Mesenchymal stem cell (in vitro differentiated cells and primary cell): ENCODE data around the gene ARMH2.

Source experiments
- DNase-seq: peaks from one replicate; pipeline ENCODE4 v3.0.0-alpha.2; 2013
- H2AFZ ChIP-seq: one replicate; pipeline ENCODE4 v1.6.1; 2013; ENCODE audit warnings: low read depth, mild to moderate bottlenecking, control low read depth, inconsistent platforms, low read length, moderate library complexity
- H2AK5ac ChIP-seq: 2 replicates; pipeline ENCODE4 v1.6.1; 2013; ENCODE audit warnings: low read length, moderate library complexity, mild to moderate bottlenecking, inconsistent platforms; ENCODE audit not compliant: severe bottlenecking
- H2BK120ac ChIP-seq: one replicate; pipeline ENCODE4 v1.6.1; 2013; ENCODE audit warnings: low read depth, mild to moderate bottlenecking, inconsistent platforms, low read length, moderate library complexity
- H2BK12ac ChIP-seq, 2 experiments: one replicate each; pipeline ENCODE4 v1.6.1; 2013; ENCODE audit warnings: inconsistent platforms in 2 of 2, low read length in 2 of 2, mild to moderate bottlenecking in 2 of 2, moderate library complexity in 2 of 2, control low read depth in 1 of 2
- H2BK15ac ChIP-seq: one replicate; pipeline ENCODE4 v1.6.1; 2013; ENCODE audit warnings: mild to moderate bottlenecking, low read depth, inconsistent platforms; ENCODE audit not compliant: poor library complexity, severe bottlenecking
- H2BK5ac ChIP-seq: 2 replicates; pipeline ENCODE4 v1.6.1; 2013; ENCODE audit warnings: low read depth, mild to moderate bottlenecking, low read length, control low read depth, inconsistent platforms; ENCODE audit not compliant: poor library complexity, severe bottlenecking
- H3K14ac ChIP-seq, 2 experiments: one replicate each; pipeline ENCODE4 v1.6.1; 2013; ENCODE audit warnings: inconsistent platforms in 2 of 2, low read length in 2 of 2, control low read depth in 1 of 2, mild to moderate bottlenecking in 1 of 2, moderate library complexity in 1 of 2
- H3K18ac ChIP-seq, 2 experiments: one replicate each; pipeline ENCODE4 v1.6.1; 2013; ENCODE audit warnings: inconsistent platforms in 2 of 2, low read length in 2 of 2, control low read depth in 1 of 2, low read depth in 1 of 2, mild to moderate bottlenecking in 1 of 2
- H3K23ac ChIP-seq, 2 experiments: one replicate each; pipeline ENCODE4 v1.6.1; 2013; ENCODE audit warnings: inconsistent platforms in 2 of 2, low read length in 2 of 2, mild to moderate bottlenecking in 2 of 2, moderate library complexity in 2 of 2, control low read depth in 1 of 2
- H3K27ac ChIP-seq: 2 replicates; pipeline ENCODE4 v1.5.1; 2013; ENCODE audit warnings: mild to moderate bottlenecking, moderate library complexity, low read length, control low read depth, inconsistent platforms; ENCODE audit not compliant: poor library complexity, severe bottlenecking
- H3K27me3 ChIP-seq, 2 experiments: 2 replicates each; pipeline versions ENCODE4 v1.6.1 to v1.7.0; 2013; ENCODE audit warnings: low read length in 2 of 2, mild to moderate bottlenecking in 2 of 2, moderate library complexity in 2 of 2, control low read depth in 1 of 2, inconsistent platforms in 1 of 2; ENCODE audit not compliant: control insufficient read depth in 1 of 2, insufficient read depth in 1 of 2
- H3K36me3 ChIP-seq, 2 experiments: 2 replicates each; pipeline versions ENCODE4 v1.6.1 to v1.7.0; 2013; ENCODE audit warnings: low read length in 2 of 2, control low read depth in 1 of 2, inconsistent platforms in 1 of 2, low read depth in 1 of 2, mild to moderate bottlenecking in 1 of 2; ENCODE audit not compliant: insufficient read depth in 2 of 2, control insufficient read depth in 1 of 2
- H3K4ac ChIP-seq, 2 experiments: one replicate each; pipeline ENCODE4 v1.6.1; 2013; ENCODE audit warnings: inconsistent platforms in 2 of 2, low read length in 2 of 2, mild to moderate bottlenecking in 2 of 2, moderate library complexity in 2 of 2, control low read depth in 1 of 2, low read depth in 1 of 2
- H3K4me1 ChIP-seq: 2 replicates; pipeline ENCODE4 v1.6.1; 2013; ENCODE audit warnings: low read depth, low read length, control low read depth; ENCODE audit not compliant: control insufficient read depth, insufficient read depth
- H3K4me2 ChIP-seq: 2 replicates; pipeline ENCODE4 v1.6.1; 2013; ENCODE audit warnings: low read length, mild to moderate bottlenecking, inconsistent platforms; ENCODE audit not compliant: poor library complexity, severe bottlenecking
- H3K4me3 ChIP-seq, 2 experiments: 2 replicates each; pipeline versions ENCODE4 v1.5.1 to v1.7.0; 2013; ENCODE audit warnings: low read length in 2 of 2, mild to moderate bottlenecking in 2 of 2, control low read depth in 1 of 2, low read depth in 1 of 2; ENCODE audit not compliant: insufficient read depth in 1 of 2
- H3K79me1 ChIP-seq: replicated peaks from 2 replicates; pipeline ENCODE4 v1.6.1; 2013; ENCODE audit warnings: mild to moderate bottlenecking, control low read depth, low read length, inconsistent platforms; ENCODE audit not compliant: poor library complexity, severe bottlenecking
- H3K9ac ChIP-seq: 2 replicates; pipeline ENCODE4 v1.7.0; 2013; ENCODE audit warnings: mild to moderate bottlenecking, low read length, moderate library complexity
- H3K9me3 ChIP-seq: 2 replicates; pipeline ENCODE4 v1.7.0; 2013; ENCODE audit warnings: mild to moderate bottlenecking, low read length; ENCODE audit not compliant: control insufficient read depth
- H4K8ac ChIP-seq: one replicate; pipeline ENCODE4 v1.6.1; 2013; ENCODE audit warnings: inconsistent platforms, mild to moderate bottlenecking, low read length, moderate library complexity
- H4K91ac ChIP-seq: one replicate; pipeline ENCODE4 v1.6.1; 2013; ENCODE audit warnings: mild to moderate bottlenecking, low read length, inconsistent platforms
- WGBS: methylation state at CpG from one replicate; pipeline ENCODE4 v1.1.7; 2013; ENCODE audit warnings: mixed read lengths; 5-methylcytosine and 5-hydroxymethylcytosine counted together

Gene ARMH2

GRCh38 chr6:24821860-24822444 lies 23.2 kb upstream of the ARMH2 start:
- Histone ChIP-seq H3K36me3 (peaks cover 0 to 26% of the 10 kb centered on the region in 2 experiments), H3K4me2 (no peak overlapping the region), H3K18ac (no peak overlapping the region), H3K27ac (no peak overlapping the region), H4K91ac (no peak overlapping the region), H3K23ac (no peak overlapping the region), H2AFZ (no peak overlapping the region), H2BK12ac (peak overlapping the region in 1 of 2 experiments; percentile 66), H3K27me3 (no peaks in the 10 kb centered on the region), H3K14ac (no peak overlapping the region), H2BK5ac (no peak overlapping the region), H2AK5ac (no peak overlapping the region), H3K4me1 (no peaks in the 10 kb centered on the region), H3K79me1 (no peaks in the 10 kb centered on the region), H2BK15ac (no peak overlapping the region), H4K8ac (no peak overlapping the region), H3K9ac (no peak overlapping the region), H3K9me3 (no peaks in the 10 kb centered on the region), H2BK120ac (no peak overlapping the region), H3K4me3 (no peak overlapping the region), H3K4ac (no peak overlapping the region)
- 98% methylated on average over 2 of the region's 3 CpGs for WGBS
- DNase-seq, result no peak

- H3K14ac ChIP-seq, result no peak overlapping the region
- H3K4ac ChIP-seq, result no peak overlapping the region
- no peak overlapping the region for H2AK5ac ChIP-seq
- H3K9me3 ChIP-seq, result no peaks in the 10 kb centered on the region
- H2BK120ac ChIP-seq, result no peak overlapping the region
- no peak overlapping the region for H4K8ac ChIP-seq
- no peak overlapping the region for H2BK15ac ChIP-seq
- no peak overlapping the region for H3K23ac ChIP-seq
- H4K91ac ChIP-seq, result no peak overlapping the region
- H3K18ac ChIP-seq, result no peak overlapping the region
- H3K36me3 ChIP-seq, result peaks cover 0 to 12% of the 10 kb centered on the region in 2 experiments
- no peaks in the 10 kb centered on the region for H3K79me1 ChIP-seq
- WGBS, result 100% methylated on average over 1 of the region's 2 CpGs
- no peaks in the 10 kb centered on the region for H3K4me1 ChIP-seq
- no peak overlapping the region for H3K4me2 ChIP-seq
- H3K27ac ChIP-seq, result no peak overlapping the region
- no peak for DNase-seq
- H2BK5ac ChIP-seq, result no peak overlapping the region
- H2BK12ac ChIP-seq, result no peak overlapping the region
- no peak overlapping the region for H3K9ac ChIP-seq
- no peaks in the 10 kb centered on the region for H3K27me3 ChIP-seq
- H2AFZ ChIP-seq, result no peak overlapping the region
- H3K4me3 ChIP-seq, result no peak overlapping the region
Measured at GRCh38 chr6:24818346-24818745, 19.6 kb upstream of the ARMH2 start.

- 92% methylated on average over 3 of the region's 3 CpGs for WGBS
- Histone ChIP-seq H3K4me2 (no peak overlapping the region), H2BK12ac (no peak overlapping the region), H3K4ac (no peak overlapping the region), H2BK120ac (no peak overlapping the region), H3K27ac (no peak overlapping the region), H3K23ac (no peak overlapping the region), H3K36me3 (peaks cover 0 to 46% of the 10 kb centered on the region in 2 experiments), H2AFZ (no peak overlapping the region), H2AK5ac (no peak overlapping the region), H4K8ac (no peak overlapping the region), H3K4me3 (no peak overlapping the region), H3K79me1 (no peaks in the 10 kb centered on the region), H4K91ac (no peak overlapping the region), H3K18ac (no peak overlapping the region), H3K27me3 (no peaks in the 10 kb centered on the region), H2BK5ac (no peak overlapping the region), H3K14ac (no peak overlapping the region), H3K9ac (no peak overlapping the region), H2BK15ac (no peak overlapping the region), H3K4me1 (no peaks in the 10 kb centered on the region), H3K9me3 (no peaks in the 10 kb centered on the region)
- no peak for DNase-seq
Measured at GRCh38 chr6:24809728-24810127, 11.0 kb upstream of the ARMH2 start.

GRCh38 chr6:24807584-24807983 lies 8.9 kb upstream of the ARMH2 start:
- no peak overlapping the region for H3K14ac ChIP-seq
- H2AFZ ChIP-seq, result no peak overlapping the region
- H2BK5ac ChIP-seq, result no peak overlapping the region
- no peak overlapping the region for H4K91ac ChIP-seq
- H3K9ac ChIP-seq, result no peak overlapping the region
- H3K79me1 ChIP-seq, result no peaks in the 10 kb centered on the region
- no peak overlapping the region for H3K4me2 ChIP-seq
- no peak overlapping the region for H3K23ac ChIP-seq
- WGBS, result 82% methylated on average over 2 of the region's 3 CpGs
- no peak overlapping the region for H3K27ac ChIP-seq
- no peak overlapping the region for H3K4ac ChIP-seq
- H3K9me3 ChIP-seq, result no peaks in the 10 kb centered on the region
- no peak overlapping the region for H2AK5ac ChIP-seq
- no peak overlapping the region for H2BK120ac ChIP-seq
- no peak overlapping the region for H3K18ac ChIP-seq
- no peak overlapping the region for H2BK15ac ChIP-seq
- H3K36me3 ChIP-seq, result peaks cover 0 to 48% of the 10 kb centered on the region in 2 experiments
- peaks cover 2% of the 10 kb centered on the region for H3K4me1 ChIP-seq
- no peak for DNase-seq
- no peak overlapping the region for H3K4me3 ChIP-seq
- no peaks in the 10 kb centered on the region for H3K27me3 ChIP-seq
- H2BK12ac ChIP-seq, result no peak overlapping the region
- H4K8ac ChIP-seq, result no peak overlapping the region
